ENCODE results near the gene ATP6V0A1. TPM values are rescaled to one million over a fixed set of nuclear protein-coding genes. Genes with fewer than 3 reads are reported as not detected.

ATP6V0A1 gene
- total and polyA plus RNA-seq, 2 of the 4 experiments (the other 2 are of a cell fraction) = 18.8 to 34.0 TPM

DNA sequence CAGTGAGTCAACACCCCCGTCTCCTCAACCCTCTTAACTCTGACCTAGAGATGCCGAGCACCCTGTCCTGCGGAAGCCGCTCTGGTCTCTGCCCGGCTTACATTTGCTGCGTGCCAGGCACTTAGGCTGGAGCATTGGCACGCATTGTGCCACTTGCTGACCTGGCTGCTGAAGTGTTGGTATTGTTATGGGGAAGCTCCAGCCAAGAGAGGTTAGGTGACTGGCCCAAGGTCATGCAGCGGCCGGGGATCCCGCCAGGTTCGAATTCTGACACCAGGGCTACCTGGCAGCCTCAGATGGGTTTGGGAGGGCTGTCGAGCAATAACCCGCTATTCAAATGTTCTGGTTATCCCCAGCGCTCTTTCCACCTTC, 89.0 kb downstream of the ATP6V0A1 start:
- Histone ChIP-seq H3K14ac (replicated peaks; ENCODE audit: low read depth, low read length) (no peak overlapping the region), H3K23ac (ENCODE audit: low read depth, low read length) (no peak overlapping the region), H2BK15ac (ENCODE audit: low read depth, low read length) (no peak overlapping the region), H2BK20ac (ENCODE audit: low read depth, low read length) (no peak overlapping the region), H3K27ac (ENCODE audit: insufficient read depth, low read length) (no peak overlapping the region), H4K91ac (ENCODE audit: insufficient read depth, low read depth, low read length) (no peak overlapping the region), H4K20me1 (ENCODE audit: insufficient read depth, low read length) (no peaks in the 10 kb centered on the region; the same call in 1 of the 2 replicates), H3K4me2 (ENCODE audit: low read depth, low read length) (no peak overlapping the region), H3K56ac (ENCODE audit: extremely low read depth, insufficient read depth, low read length) (no peak overlapping the region), H2BK120ac (ENCODE audit: low read depth, low read length) (no peak overlapping the region), H4K8ac (ENCODE audit: low read depth in 2 of 2, low read length in 2 of 2) (no peak overlapping the region), H3K4me1 (ENCODE audit: control insufficient read depth, insufficient read depth, low read length) (peaks cover 3% of the 10 kb centered on the region; the same call in 1 of the 2 replicates), H3K4me3 (ENCODE audit: insufficient read depth, low read depth, low read length) (no peak overlapping the region), H3K9me3 (ENCODE audit: control insufficient read depth, insufficient read depth, low read length) (no peaks in the 10 kb centered on the region), H2AK9ac (replicated peaks; ENCODE audit: low read depth, low read length, poor library complexity) (no peak overlapping the region), H3K18ac (ENCODE audit: low read depth, low read length) (no peak overlapping the region), H3K4ac (ENCODE audit: low read depth, low read length) (no peak overlapping the region), H3K9ac (ENCODE audit: low read depth, low read length) (no peak overlapping the region), H4K5ac (ENCODE audit: low read depth, low read length) (no peak overlapping the region), H3K9me1 (ENCODE audit: insufficient read depth, low read length) (peaks cover 4% of the 10 kb centered on the region; the same call in 1 of the 2 replicates), H2AK5ac (ENCODE audit: low read depth, low read length) (no peak overlapping the region), H2BK5ac (ENCODE audit: low read depth, low read length, poor library complexity, severe bottlenecking) (no peak overlapping the region), H3K27me3 (ENCODE audit: control insufficient read depth, insufficient read depth, low read length) (no peaks in the 10 kb centered on the region), H3K36me3 (ENCODE audit: control insufficient read depth, insufficient read depth, low read length) (peaks cover 24% of the 10 kb centered on the region; the same call in 1 of the 2 replicates), H2AFZ (replicated peaks; ENCODE audit: low read length, poor library complexity) (no peak overlapping the region), H3K79me1 (ENCODE audit: low read depth in 1 of 2, low read length in 2 of 2) (peaks cover 3 to 32% of the 10 kb centered on the region in 2 experiments)
- ChIA-PET CTCF (no interaction called here), POLR2A (ENCODE audit: unreplicated experiment) (no interaction called here)
- BruUV-seq (replicated peaks) = no TSS peak
- 98% methylated on average over 8 of the region's 14 CpGs; no CpG with 5 or more reads in 1 of the 2 experiments for WGBS, 2 experiments (ENCODE audit: extremely low coverage in 2 of 2, insufficient read length in 1 of 2)
- no peak for TF ChIP-seq CHD1 (IDR thresholded peaks at IDR 0.05; ENCODE audit: low read depth, low read length)
- TF ChIP-seq MAZ (IDR thresholded peaks at IDR 0.05; ENCODE audit: borderline replicate concordance, low read depth, low read length) = no peak
- TF ChIP-seq POLR2A (IDR thresholded peaks at IDR 0.05; ENCODE audit: low read depth, low read length) = no peak
- no peak for TF ChIP-seq NFE2L2 (IDR thresholded peaks at IDR 0.05; ENCODE audit: low read depth, low read length)
- TF ChIP-seq RAD21 (IDR thresholded peaks at IDR 0.05; ENCODE audit: low read length) = no peak
- no peak for TF ChIP-seq SMC3 (IDR thresholded peaks at IDR 0.05; ENCODE audit: low read depth, low read length)
- TF ChIP-seq, protein P1, sequence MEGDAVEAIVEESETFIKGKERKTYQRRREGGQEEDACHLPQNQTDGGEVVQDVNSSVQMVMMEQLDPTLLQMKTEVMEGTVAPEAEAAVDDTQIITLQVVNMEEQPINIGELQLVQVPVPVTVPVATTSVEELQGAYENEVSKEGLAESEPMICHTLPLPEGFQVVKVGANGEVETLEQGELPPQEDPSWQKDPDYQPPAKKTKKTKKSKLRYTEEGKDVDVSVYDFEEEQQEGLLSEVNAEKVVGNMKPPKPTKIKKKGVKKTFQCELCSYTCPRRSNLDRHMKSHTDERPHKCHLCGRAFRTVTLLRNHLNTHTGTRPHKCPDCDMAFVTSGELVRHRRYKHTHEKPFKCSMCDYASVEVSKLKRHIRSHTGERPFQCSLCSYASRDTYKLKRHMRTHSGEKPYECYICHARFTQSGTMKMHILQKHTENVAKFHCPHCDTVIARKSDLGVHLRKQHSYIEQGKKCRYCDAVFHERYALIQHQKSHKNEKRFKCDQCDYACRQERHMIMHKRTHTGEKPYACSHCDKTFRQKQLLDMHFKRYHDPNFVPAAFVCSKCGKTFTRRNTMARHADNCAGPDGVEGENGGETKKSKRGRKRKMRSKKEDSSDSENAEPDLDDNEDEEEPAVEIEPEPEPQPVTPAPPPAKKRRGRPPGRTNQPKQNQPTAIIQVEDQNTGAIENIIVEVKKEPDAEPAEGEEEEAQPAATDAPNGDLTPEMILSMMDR (conservative IDR thresholded peaks at IDR 0.05; ENCODE audit: low read depth, low read length) = no peak
- TF ChIP-seq FOS (IDR thresholded peaks at IDR 0.05; ENCODE audit: low read depth, low read length) = no peak
- no peak for TF ChIP-seq BHLHE40 (IDR thresholded peaks at IDR 0.05; ENCODE audit: low read depth, low read length)
- no peak for TF ChIP-seq RFX5 (IDR thresholded peaks at IDR 0.05; ENCODE audit: low read depth, low read length)
- no peak for TF ChIP-seq MAFK (IDR thresholded peaks at IDR 0.05; ENCODE audit: low read depth, low read length)
- TF ChIP-seq, protein P2, sequence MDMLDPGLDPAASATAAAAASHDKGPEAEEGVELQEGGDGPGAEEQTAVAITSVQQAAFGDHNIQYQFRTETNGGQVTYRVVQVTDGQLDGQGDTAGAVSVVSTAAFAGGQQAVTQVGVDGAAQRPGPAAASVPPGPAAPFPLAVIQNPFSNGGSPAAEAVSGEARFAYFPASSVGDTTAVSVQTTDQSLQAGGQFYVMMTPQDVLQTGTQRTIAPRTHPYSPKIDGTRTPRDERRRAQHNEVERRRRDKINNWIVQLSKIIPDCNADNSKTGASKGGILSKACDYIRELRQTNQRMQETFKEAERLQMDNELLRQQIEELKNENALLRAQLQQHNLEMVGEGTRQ (IDR thresholded peaks at IDR 0.05; ENCODE audit: low read depth, low read length) = no peak
- no peak for TF ChIP-seq RCOR1 (IDR thresholded peaks at IDR 0.05; ENCODE audit: insufficient replicate concordance, low read length)
- TF ChIP-seq CEBPB (IDR thresholded peaks at IDR 0.05; ENCODE audit: low read depth, low read length) = no peak
- TF ChIP-seq, protein P3, sequence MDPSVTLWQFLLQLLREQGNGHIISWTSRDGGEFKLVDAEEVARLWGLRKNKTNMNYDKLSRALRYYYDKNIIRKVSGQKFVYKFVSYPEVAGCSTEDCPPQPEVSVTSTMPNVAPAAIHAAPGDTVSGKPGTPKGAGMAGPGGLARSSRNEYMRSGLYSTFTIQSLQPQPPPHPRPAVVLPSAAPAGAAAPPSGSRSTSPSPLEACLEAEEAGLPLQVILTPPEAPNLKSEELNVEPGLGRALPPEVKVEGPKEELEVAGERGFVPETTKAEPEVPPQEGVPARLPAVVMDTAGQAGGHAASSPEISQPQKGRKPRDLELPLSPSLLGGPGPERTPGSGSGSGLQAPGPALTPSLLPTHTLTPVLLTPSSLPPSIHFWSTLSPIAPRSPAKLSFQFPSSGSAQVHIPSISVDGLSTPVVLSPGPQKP (IDR thresholded peaks at IDR 0.05; ENCODE audit: borderline replicate concordance, low read depth, low read length) = no peak
- no peak for TF ChIP-seq MXI1 (IDR thresholded peaks at IDR 0.05; ENCODE audit: borderline replicate concordance, low read depth, low read length)
- DNase-seq (no peak), ATAC-seq (ENCODE audit: low read depth) (no peak)
- intact Hi-C loops (cut with micrococcal nuclease) (no loop called here), dilution Hi-C loops (cut with HindIII; ENCODE audit: low sequenced_read_pairs, unreplicated experiment) (no loop called here), in situ Hi-C loops (cut with MboI; ENCODE audit: low sequenced_read_pairs) (no loop called here)

All from IMR-90 (cell line).